GM21576 (cell line): ENCODE results near the gene KRTAP10-3.
"Not testable (repeated sequence)": the region's sequence is repeated elsewhere in the genome, so short reads cannot be mapped to it uniquely, and the experiment has no call there.

ENCODE experiments used
- ATAC-seq: cut with Tn5 transposase; IDR thresholded peaks from one replicate; pipeline ENCODE4 v1.9.1; 2021; ENCODE audit warnings: mild to moderate bottlenecking, moderate library complexity; ENCODE audit not compliant: unreplicated experiment

Gene KRTAP10-3

GRCh38 chr21:44590897-44591800, 32.6 kb upstream of the KRTAP10-3 start:
- ATAC-seq, result not testable (repeated sequence)

- ATAC-seq, result no peak
Observed at GRCh38 chr21:44590311-44590721, 31.7 kb upstream of the KRTAP10-3 start.

- ATAC-seq, result no peak
Observed at GRCh38 chr21:44589586-44590305, 31.2 kb upstream of the KRTAP10-3 start.

- ATAC-seq, result no peak
Observed at GRCh38 chr21:44589094-44589493, 30.5 kb upstream of the KRTAP10-3 start.

- no peak for ATAC-seq
Observed at GRCh38 chr21:44585892-44586291, 27.3 kb upstream of the KRTAP10-3 start.

GRCh38 chr21:44583800-44584147, 25.2 kb upstream of the KRTAP10-3 start:
- no peak for ATAC-seq

GRCh38 chr21:44583089-44583799, 24.6 kb upstream of the KRTAP10-3 start:
- ATAC-seq, result no peak

GRCh38 chr21:44582055-44582454, 23.5 kb upstream of the KRTAP10-3 start:
- no peak for ATAC-seq

GRCh38 chr21:44581158-44581557, 22.6 kb upstream of the KRTAP10-3 start:
- no peak for ATAC-seq

GRCh38 chr21:44580231-44580821, 21.7 kb upstream of the KRTAP10-3 start, which contains the start of gene KRTAP10-5:
TSS of gene KRTAP10-5 (minus strand) at chr21:44580604. CDS start at chr21:44580578, 26 bp downstream.
- ATAC-seq, result not testable (repeated sequence)

- no peak for ATAC-seq
Observed at GRCh38 chr21:44579833-44580144, 21.2 kb upstream of the KRTAP10-3 start.

- ATAC-seq, result no peak
Observed at GRCh38 chr21:44579056-44579832, 20.6 kb upstream of the KRTAP10-3 start.

GRCh38 chr21:44578371-44579055, 19.9 kb upstream of the KRTAP10-3 start:
- no peak for ATAC-seq

- no peak for ATAC-seq
Observed at GRCh38 chr21:44576025-44576420, 17.4 kb upstream of the KRTAP10-3 start.

GRCh38 chr21:44575307-44576024, 16.9 kb upstream of the KRTAP10-3 start:
- ATAC-seq, result no peak

GRCh38 chr21:44574457-44575306, 16.1 kb upstream of the KRTAP10-3 start:
- ATAC-seq, result no peak

GRCh38 chr21:44573630-44574456, 15.2 kb upstream of the KRTAP10-3 start, which contains the start of gene KRTAP10-4:
TSS of gene KRTAP10-4 (plus strand) at chr21:44573729. CDS start at chr21:44573759, 30 bp downstream.
- not testable (repeated sequence) for ATAC-seq
